GM12878 (cell line): ENCODE results near the gene RHOT1. TPM values are rescaled to one million over a fixed set of nuclear protein-coding genes. Genes with fewer than 3 reads are reported as not detected.

ENCODE experiments used
- ATAC-seq: fragments of 200-7000 bp; cut with Tn5 transposase; 3 replicates; pipeline ENCODE4 v1.9.1; 2020; ENCODE audit warnings: mild to moderate bottlenecking, moderate library complexity
- BruUV-seq: library from RNA; stranded (reverse); fragments of 400-500 nt; replicated peaks from 2 replicates; lab custom pipeline; 2021; lab: Mats Ljungman, UMichigan
- CTCF ChIA-PET: fragments of 300-600 bp; sonication (Branson Sonifier 250); formaldehyde crosslinking; extraction: SDS; loops from one replicate; lab custom pipeline; 2021; ENCODE audit warnings: inconsistent platforms; lab: Yijun Ruan, JAX
- POLR2A ChIA-PET: fragments of 350-600 bp; formaldehyde crosslinking; extraction: SDS; loops from one replicate; lab custom pipeline; 2021; ENCODE audit warnings: inconsistent platforms; lab: Charles Lee
- RAD21 ChIA-PET: fragments of 300-600 bp; sonication (Branson Sonifier 250); formaldehyde crosslinking; loops from one replicate; lab custom pipeline; 2023; ENCODE audit warnings: antibody characterized with exemption; ENCODE audit not compliant: unreplicated experiment; lab: Charles Lee
- SMC1A ChIA-PET: fragments of 300-600 bp; sonication (Branson Sonifier 250); formaldehyde crosslinking; loops from one replicate; lab custom pipeline; 2023; ENCODE audit not compliant: unreplicated experiment, uncharacterized antibody; lab: Charles Lee
- DNase-seq: peaks from one replicate; pipeline ENCODE4 v3.0.0-alpha.2; 2011; ENCODE audit warnings: low read depth, low spot score
- FAIRE-seq: peaks from 3 replicates; lab custom pipeline; 2011; peaks lifted over from hg19 to GRCh38; lab: Jason Lieb, UNC
- H2AFZ ChIP-seq: 2 replicates; pipeline ENCODE4 v1.6.0; 2011; ENCODE audit warnings: low read depth, low read length, control low read depth; ENCODE audit not compliant: control insufficient read depth
- H3K27ac ChIP-seq: 2 replicates; pipeline ENCODE4 v1.5.1; 2011; ENCODE audit warnings: control low read depth; ENCODE audit not compliant: control insufficient read depth, insufficient read depth
- H3K27me3 ChIP-seq, 2 experiments: replicated peaks in 1 of 2; 2 replicates each; pipeline versions ENCODE4 v1.6.0 to v1.6.1; 2011; ENCODE audit warnings: low read length in 1 of 2; ENCODE audit not compliant: control insufficient read depth in 2 of 2, insufficient read depth in 2 of 2
- H3K36me3 ChIP-seq, 2 experiments: 2 replicates each; pipeline ENCODE4 v1.5.1; 2011; ENCODE audit warnings: low read length in 1 of 2; ENCODE audit not compliant: control insufficient read depth in 2 of 2, insufficient read depth in 2 of 2
- H3K4me1 ChIP-seq: 2 replicates; pipeline ENCODE4 v1.6.1; 2011; ENCODE audit warnings: mild to moderate bottlenecking, low read length, moderate library complexity, mixed read lengths; ENCODE audit not compliant: control insufficient read depth, insufficient read depth
- H3K4me2 ChIP-seq: 2 replicates; pipeline ENCODE4 v1.6.0; 2011; ENCODE audit warnings: control low read depth; ENCODE audit not compliant: control insufficient read depth, insufficient read depth
- H3K4me3 ChIP-seq: fragments of 200-600 bp; sonication (generic); 2 replicates; pipeline ENCODE4 v1.5.1; 2016
- H3K79me2 ChIP-seq: 2 replicates; pipeline ENCODE4 v1.6.0; 2011; ENCODE audit warnings: low read length; ENCODE audit not compliant: control insufficient read depth, insufficient read depth
- H3K9ac ChIP-seq: 2 replicates; pipeline ENCODE4 v1.8.0; 2011; ENCODE audit warnings: low read length, control low read depth, mixed read lengths; ENCODE audit not compliant: control insufficient read depth, insufficient read depth
- H3K9me3 ChIP-seq: replicated peaks from 3 replicates; pipeline ENCODE4 v1.5.1; 2011; ENCODE audit warnings: mild to moderate bottlenecking, low read length; ENCODE audit not compliant: control insufficient read depth, insufficient read depth
- H4K20me1 ChIP-seq: 2 replicates; pipeline ENCODE4 v1.6.0; 2011; ENCODE audit not compliant: control insufficient read depth, insufficient read depth
- CBX3 ChIP-seq: fragments of 200-600 bp; sonication (generic); IDR thresholded peaks from 2 replicates; pipeline ENCODE4 v1.6.1; 2016; ENCODE audit warnings: low read depth, borderline replicate concordance
- SRF ChIP-seq, 2 experiments: IDR thresholded peaks; 2 replicates each; pipeline ENCODE4 v1.6.1; 2011; ENCODE audit warnings: low read depth in 2 of 2, low read length in 2 of 2, mild to moderate bottlenecking in 1 of 2, moderate library complexity in 1 of 2
- STAT1 ChIP-seq: fragments of 450-650 bp; conservative IDR thresholded peaks from 2 replicates; pipeline ENCODE4 v1.6.1; 2014; ENCODE audit warnings: antibody characterized with exemption, mild to moderate bottlenecking
- ZNF207 ChIP-seq: fragments of 450-650 bp; IDR thresholded peaks from 2 replicates; pipeline ENCODE4 v1.6.1; 2014; ENCODE audit warnings: antibody characterized with exemption, mild to moderate bottlenecking, borderline replicate concordance
- ZNF384 ChIP-seq: IDR thresholded peaks from 2 replicates; pipeline ENCODE4 v1.6.1; 2012; ENCODE audit warnings: low read depth, mild to moderate bottlenecking, low read length, improper control_type of control experiment, borderline replicate concordance
- WGBS: methylation state at CpG from one replicate; pipeline ENCODE4 v1.1.6; 2016; ENCODE audit warnings: low lambda C conversion rate; ENCODE audit not compliant: insufficient replicate concordance, insufficient coverage; ENCODE audit errors: missing lambda C conversion rate; 5-methylcytosine and 5-hydroxymethylcytosine counted together
- in situ Hi-C: fragments of 300-500 bp; cut with MboI; formaldehyde crosslinking; loops from 9 replicates; pipeline ENCODE4 v1.14.3; 2018; ENCODE audit warnings: mixed read lengths
- intact Hi-C: fragments of 100-400 bp; cut with micrococcal nuclease; formaldehyde crosslinking; loops from one replicate; pipeline ENCODE4 v1.14.2; 2022; ENCODE audit not compliant: unreplicated experiment
- polyA plus RNA-seq, 11 experiments: library from polyadenylated mRNA; depleted of rRNA in 4 of 11; unstranded in 6 of 11; stranded (reverse) in 5 of 11; fragments of >200 nt; fragmentation: Nextera tagmentation in 4 of 11; fragmentation: Illumina TruSeq in 1 of 11; extraction: Ambion mirVana in 4 of 11; extraction: Trizol in 1 of 11; gene quantifications; 1 replicate in 1 of 11; 2 replicates in 10 of 11; pipeline versions ENCODE4 v1.2.1 to v1.2.3, GENCODE V29; 2011 to 2016; ENCODE audit warnings: inconsistent platforms in 2 of 11, missing spikeins in 2 of 11, low read depth in 1 of 11
- total RNA-seq, 4 experiments: library from RNA; depleted of rRNA in 3 of 4; stranded (reverse); fragments of >200 nt in 3 of 4; fragmentation: Illumina TruSeq in 1 of 4; extraction: Trizol in 1 of 4; gene quantifications; 2 replicates each; pipeline versions ENCODE4 v1.2.1 to v1.2.3, GENCODE V29; 2013 to 2021
- TF ChIP-seq, protein P1 (sequence below), 3 experiments: IDR thresholded peaks in 2 of 3; conservative IDR thresholded peaks in 1 of 3; 2 replicates each; pipeline ENCODE4 v1.5.1; 2011; ENCODE audit warnings: low read depth in 3 of 3, low read length in 3 of 3, mild to moderate bottlenecking in 3 of 3, control low read depth in 2 of 3, moderate library complexity in 2 of 3, inconsistent platforms in 1 of 3, mixed read lengths in 1 of 3; ENCODE audit not compliant: control insufficient read depth in 2 of 3, insufficient read depth in 1 of 3; ENCODE audit errors: extremely low read depth in 1 of 3

Gene RHOT1
- total and polyA plus RNA-seq, 10 of the 15 experiments (the other 5 are each of a cell fraction or from before 2014, with no cell fraction given): 13.3 to 68.2 (median 22.8) TPM

DNA sequence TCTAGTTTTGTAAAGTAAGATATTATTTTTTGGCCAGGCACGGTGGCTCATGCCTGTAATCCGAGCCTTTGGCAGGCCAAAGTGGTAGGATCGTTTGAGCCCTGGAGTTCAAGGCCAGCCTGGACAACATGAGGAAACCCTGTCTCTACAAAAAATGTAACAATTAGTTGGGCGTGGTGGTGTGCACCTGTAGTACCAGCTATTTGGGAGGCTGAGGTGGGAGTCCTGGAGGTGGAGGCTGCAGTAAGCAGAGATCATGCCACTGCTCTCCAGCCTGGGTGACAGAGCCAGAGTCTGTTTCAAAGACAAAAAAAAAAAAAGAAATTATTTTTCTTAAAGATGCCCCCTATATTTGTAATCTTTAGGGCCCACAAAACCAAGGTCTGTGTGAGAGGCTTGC is 16.0 kb upstream of the RHOT1 start:
- ATAC-seq: no peak
- no peak for FAIRE-seq
- Histone ChIP-seq H3K9me3 (no peaks in the 10 kb centered on the region), H3K9ac (no peak overlapping the region), H3K4me3 (no peak overlapping the region), H3K4me2 (0 out of 2 replicates have a peak overlapping the region, but pooled peaks have one; percentile 79), H4K20me1 (no peaks in the 10 kb centered on the region), H3K79me2 (peaks cover 10% of the 10 kb centered on the region), H3K27ac (peak overlapping the region; percentile 95), H3K4me1 (peaks cover 7% of the 10 kb centered on the region; the same call in 1 of the 2 replicates), H3K27me3 (no peaks in the 10 kb centered on the region), H2AFZ (no peak overlapping the region; the same call in 1 of the 2 replicates), H3K36me3 (peaks cover 0 to 3% of the 10 kb centered on the region in 2 experiments; a peak in 1 of 4 replicates)
- SMC1A ChIA-PET: interaction anchor here (1.3 to 3.3 kb wide), 5 partner anchors 10 to 20 kb away, joined by 3 to 19 read pairs (median 4); no protein-coding TSS in a partner anchor
- POLR2A ChIA-PET: interaction anchor here (0.5 to 1.0 kb wide), 5 partner anchors 17 to 719 kb away, joined by 3 to 4 read pairs (median 4); no protein-coding TSS in a partner anchor
- intact Hi-C loops: no loop called here
- CTCF ChIA-PET: interaction anchor here (0.7 to 6.0 kb wide), 2 partner anchors 13 to 17 kb away, joined by 4 to 72 read pairs; partner anchors contain the start of gene RHOT1
- no TSS peak for BruUV-seq
- in situ Hi-C loops: no loop called here
- TF ChIP-seq, protein P1, sequence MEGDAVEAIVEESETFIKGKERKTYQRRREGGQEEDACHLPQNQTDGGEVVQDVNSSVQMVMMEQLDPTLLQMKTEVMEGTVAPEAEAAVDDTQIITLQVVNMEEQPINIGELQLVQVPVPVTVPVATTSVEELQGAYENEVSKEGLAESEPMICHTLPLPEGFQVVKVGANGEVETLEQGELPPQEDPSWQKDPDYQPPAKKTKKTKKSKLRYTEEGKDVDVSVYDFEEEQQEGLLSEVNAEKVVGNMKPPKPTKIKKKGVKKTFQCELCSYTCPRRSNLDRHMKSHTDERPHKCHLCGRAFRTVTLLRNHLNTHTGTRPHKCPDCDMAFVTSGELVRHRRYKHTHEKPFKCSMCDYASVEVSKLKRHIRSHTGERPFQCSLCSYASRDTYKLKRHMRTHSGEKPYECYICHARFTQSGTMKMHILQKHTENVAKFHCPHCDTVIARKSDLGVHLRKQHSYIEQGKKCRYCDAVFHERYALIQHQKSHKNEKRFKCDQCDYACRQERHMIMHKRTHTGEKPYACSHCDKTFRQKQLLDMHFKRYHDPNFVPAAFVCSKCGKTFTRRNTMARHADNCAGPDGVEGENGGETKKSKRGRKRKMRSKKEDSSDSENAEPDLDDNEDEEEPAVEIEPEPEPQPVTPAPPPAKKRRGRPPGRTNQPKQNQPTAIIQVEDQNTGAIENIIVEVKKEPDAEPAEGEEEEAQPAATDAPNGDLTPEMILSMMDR (IDR thresholded peaks at IDR 0.05 in 2 of 3, conservative IDR thresholded peaks at IDR 0.05 in 1 of 3; ENCODE audit: control insufficient read depth in 2 of 3, extremely low read depth in 1 of 3, insufficient read depth in 1 of 3, low read depth in 3 of 3, low read length in 3 of 3): no peak
- TF ChIP-seq CBX3: no peak
- TF ChIP-seq SRF (IDR thresholded peaks at IDR 0.05; ENCODE audit: low read depth in 2 of 2, low read length in 2 of 2): no peak
- TF ChIP-seq ZNF384: no peak
- no peak for TF ChIP-seq ZNF207
- TF ChIP-seq STAT1: no peak
- RAD21 ChIA-PET: no interaction called here
- WGBS: 69% methylated on average over 4 of the region's 4 CpGs
- no peak for DNase-seq
